GM19099 (cell line): ENCODE results near the gene STK32B.

Source experiments
- POLR2A ChIP-seq: IDR thresholded peaks from 3 replicates; pipeline ENCODE4 v1.6.1; 2011; ENCODE audit warnings: low read depth; ENCODE audit not compliant: insufficient read length; ENCODE audit errors: extremely low read depth

STK32B gene

DNA sequence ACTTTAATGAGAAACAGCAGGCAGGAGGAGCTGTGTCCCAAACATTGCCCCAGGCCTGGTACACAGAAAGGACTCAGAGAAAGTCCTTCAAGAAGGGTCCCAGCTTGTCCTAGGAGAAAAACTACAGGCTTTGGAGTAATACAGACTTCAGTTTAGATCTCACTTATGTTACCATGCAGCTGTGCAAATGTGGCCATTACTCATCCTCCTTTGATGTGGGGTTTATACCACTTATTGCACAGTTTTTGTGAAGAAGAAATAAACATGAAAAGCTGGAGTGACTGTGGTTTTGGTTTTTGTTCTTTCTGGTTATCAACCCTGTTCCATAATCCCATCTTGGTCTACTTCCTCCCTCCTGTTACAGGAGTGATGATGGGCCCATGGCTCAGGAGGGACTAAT is 23.9 kb upstream of the STK32B start:
- no peak for TF ChIP-seq POLR2A

DNA sequence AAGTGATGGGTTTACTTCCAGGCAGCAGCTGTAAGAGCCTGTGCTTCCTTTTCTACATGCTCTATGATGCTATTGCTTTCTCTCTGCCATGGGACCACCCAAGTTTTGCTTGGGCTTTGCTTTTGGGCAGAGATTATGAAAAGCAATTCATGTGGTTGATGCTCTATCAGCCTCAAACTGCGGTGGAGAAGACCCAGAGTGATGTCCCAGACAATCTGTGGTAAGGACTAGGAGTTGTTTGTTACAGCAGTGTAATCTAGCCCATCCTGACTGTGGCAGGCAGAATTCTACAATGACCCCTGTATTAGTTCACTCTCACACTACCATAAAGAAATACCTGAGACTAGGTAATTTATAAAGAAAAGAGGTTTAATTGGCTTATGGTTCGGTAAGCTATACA is 22.8 kb upstream of the STK32B start:
- no peak for TF ChIP-seq POLR2A

DNA sequence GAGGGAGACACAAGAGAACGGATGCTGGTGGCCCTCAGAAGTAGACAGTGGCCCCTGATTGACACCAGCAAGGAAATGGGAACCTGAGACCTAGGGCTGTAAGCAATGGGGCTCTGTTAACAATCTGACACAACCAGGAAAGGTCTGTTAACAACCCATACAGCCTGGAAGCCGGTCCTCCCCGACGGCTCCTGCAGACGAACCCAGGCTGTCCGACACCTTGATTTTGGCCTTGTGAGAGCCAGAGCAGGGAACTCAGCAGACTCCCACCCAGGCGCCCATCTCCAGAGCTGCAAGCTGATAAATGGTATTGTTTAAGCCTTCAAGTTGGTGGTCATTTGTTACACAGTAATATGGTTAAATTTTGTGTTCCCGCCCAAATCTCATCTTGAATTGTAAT is 21.8 kb upstream of the STK32B start:
- no peak for TF ChIP-seq POLR2A

GRCh38 chr4:5030221-5030620 is 21.1 kb upstream of the STK32B start:
- no peak for TF ChIP-seq POLR2A

- no peak for TF ChIP-seq POLR2A
Observed at GRCh38 chr4:5030927-5031326, 20.4 kb upstream of the STK32B start.

DNA sequence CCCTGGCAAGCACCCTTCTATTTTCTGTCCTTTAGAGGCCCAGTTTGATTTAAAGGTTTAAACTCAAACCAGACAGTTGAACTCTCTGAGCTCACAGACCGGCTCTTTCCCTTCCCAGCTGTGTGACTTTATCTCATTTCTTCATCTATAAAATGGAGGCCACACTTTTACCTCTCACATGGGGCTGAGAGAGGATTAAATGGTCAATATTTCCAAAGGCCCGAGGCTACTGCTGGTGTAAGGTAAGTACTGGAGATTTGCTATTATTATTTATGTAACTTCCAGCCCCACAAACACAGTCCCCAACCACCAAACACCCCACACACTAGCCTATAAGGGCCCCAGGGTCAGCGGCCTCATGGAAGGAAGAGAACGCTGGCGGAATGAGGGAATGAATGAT is 18.5 kb upstream of the STK32B start:
- TF ChIP-seq POLR2A: no peak

DNA sequence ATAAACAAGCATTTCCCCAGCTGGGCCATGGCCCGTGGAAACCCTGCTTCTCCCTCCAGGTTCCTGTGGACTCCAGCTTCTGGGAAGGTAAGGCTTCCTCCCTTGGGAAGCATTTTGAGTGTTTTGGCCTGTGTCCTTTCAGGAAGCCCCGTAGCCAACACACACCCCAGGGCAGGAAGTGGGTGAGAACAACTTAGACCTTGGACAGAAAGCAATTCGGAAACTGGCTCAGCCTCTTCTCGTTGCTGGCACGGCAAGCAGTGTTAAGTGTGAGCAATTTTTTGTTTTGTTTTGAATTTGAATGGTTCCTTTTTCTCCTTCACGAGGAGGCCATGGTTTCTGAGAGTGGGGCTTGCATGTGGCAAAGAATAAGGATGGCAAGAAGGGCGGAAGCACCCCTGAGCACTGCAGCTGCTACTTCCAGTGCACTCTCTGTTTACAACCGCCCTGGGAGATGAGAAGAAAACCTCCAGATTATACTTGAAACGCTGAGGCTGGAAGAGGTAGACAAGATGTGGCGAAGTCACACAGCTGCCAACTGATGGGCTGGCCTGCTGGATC is 17.9 kb upstream of the STK32B start:
- no peak for TF ChIP-seq POLR2A

DNA sequence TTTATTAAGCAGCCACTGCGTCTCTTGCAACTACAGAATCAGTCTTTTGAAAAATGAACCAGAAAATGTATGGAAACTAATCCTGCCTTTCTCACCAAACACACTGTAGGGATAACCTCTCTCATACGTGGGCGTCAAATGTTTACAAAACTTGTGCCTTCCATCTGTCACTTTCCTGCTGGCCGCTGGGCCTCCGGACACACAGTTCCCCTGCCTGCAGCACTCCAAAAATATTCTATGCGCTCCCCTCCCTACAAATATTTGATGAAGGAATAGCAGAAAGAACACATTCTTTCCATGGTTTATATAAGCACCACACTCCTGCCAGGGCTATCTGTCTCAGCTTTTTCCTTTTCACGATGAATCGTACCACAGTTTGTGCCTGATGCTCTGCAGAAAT is 17.1 kb upstream of the STK32B start:
- TF ChIP-seq POLR2A: no peak

GRCh38 chr4:5036239-5036638 is 15.0 kb upstream of the STK32B start:
- TF ChIP-seq POLR2A: no peak

DNA sequence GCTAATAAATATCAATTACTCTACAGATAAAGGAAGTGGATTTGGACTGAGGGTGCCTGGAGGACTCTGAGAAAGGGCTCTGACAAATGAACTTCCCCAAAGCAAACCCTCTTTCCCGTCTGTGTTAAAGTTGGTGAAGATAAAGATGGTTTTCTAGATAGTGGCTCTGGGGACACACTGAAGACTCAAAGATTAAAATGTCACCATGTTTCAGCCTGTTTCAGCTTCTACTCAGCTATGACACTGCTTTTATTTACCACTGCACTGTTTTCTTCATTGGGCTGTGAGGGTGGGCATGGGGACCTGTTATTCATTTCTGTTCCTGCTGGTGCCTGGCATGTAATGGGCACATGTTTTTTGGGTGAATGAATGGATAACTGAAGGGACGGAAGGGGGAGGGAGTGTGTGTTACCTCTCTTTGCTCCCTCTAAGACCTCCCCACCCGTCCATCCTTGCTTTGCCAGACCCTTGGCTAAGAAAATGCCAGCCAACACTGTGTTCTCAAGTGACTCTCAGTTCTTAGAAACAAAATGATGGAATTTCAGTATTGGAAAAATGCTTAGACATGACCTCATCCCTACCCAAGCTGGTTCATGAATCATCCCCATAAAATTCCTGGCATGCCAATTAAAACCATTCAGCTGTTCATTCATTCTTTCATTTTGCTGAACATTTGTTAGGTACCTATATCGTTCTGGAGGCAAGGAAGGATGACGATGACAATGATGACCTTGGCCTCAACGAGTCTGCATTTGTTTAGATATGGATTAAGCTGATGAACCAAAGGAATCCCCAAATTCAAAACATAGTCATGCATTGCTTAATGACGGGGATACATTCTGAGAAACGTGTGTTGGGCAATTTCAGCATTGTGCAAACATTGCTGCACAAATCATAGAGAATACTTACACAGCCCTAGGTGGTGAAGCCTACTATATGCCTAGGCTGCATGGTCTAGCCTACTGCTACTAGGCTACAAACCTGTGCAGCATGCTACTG is 13.4 kb upstream of the STK32B start:
- TF ChIP-seq POLR2A: no peak

DNA sequence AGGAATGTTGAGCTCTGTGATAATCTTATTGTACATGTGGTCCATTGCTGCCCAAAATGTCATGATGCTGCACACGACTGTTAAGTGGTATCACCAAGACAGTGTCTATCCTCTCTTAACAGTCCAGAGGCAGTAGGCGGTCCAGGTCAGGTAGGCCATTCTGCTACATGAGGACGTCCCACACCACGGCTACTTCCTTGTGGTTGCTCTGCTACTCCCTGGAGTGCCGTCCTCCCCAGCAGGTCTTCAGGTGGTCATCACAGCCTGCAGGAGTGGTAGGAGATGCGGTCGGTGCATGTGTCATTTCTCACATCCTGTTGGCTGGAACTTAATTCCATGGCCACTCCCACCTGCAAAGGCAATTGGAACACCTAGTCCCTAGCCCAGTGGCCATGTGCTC is 11.5 kb upstream of the STK32B start:
- no peak for TF ChIP-seq POLR2A

GRCh38 chr4:5040856-5041620 is 10.2 kb upstream of the STK32B start:
- TF ChIP-seq POLR2A: no peak

DNA sequence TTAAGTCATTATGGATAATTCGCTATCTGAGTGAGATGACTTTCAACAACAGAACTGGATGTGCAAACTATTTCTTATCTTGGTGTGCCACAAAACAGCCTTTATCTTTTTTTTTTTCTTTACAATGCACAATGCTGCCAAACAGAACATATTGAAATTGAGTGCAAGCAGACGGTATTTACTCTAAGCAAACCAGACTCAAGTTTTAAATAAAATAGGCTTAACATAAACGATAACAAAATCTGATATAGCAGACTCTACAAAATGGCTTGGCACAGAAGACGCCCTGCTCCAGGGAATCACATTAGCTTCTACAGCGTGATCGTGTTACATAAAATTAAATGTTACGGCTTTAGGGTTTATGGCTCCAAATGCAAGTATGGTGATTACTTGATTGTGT is 9.6 kb upstream of the STK32B start:
- TF ChIP-seq POLR2A: no peak

DNA sequence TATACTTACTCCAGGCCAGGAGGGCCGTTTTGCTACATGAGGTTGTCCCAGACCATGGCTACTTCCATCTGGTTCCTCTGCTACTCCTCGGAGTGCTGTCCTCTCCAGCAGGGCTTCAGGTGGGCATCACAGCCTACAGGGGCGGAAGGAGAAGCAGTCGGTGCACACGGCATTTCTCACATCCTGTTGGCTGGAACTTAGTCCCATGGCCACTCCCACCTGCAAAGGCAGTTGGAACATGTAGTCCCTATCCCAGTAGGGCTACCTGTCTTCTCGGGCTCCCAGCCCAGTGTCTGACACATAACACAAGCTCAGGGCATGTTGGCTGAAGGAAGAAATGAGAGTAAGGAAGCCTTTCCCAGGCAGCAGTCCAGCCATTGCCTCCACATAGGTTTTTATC is 7.7 kb upstream of the STK32B start:
- no peak for TF ChIP-seq POLR2A

GRCh38 chr4:5044341-5044740 is 6.9 kb upstream of the STK32B start:
- no peak for TF ChIP-seq POLR2A

DNA sequence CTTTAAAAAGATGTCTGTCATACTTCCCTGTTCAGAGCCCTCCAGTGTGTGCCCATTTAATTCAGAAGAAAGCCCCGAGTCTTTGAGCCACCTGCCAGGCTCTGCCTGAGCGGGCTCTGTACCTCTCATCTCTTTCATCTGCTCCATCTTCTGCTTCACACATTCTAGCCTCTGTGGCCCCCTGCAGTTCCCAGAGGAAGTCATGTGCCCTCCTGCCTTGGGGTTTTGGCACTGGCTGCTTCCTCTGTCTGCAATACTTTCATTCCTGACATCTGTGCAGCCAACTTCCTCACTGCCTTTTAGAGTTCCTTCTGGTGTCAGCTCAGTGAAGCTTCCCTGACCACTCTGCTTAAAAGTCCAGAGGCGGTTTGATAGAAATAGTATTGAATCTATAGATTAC is 6.2 kb upstream of the STK32B start:
- no peak for TF ChIP-seq POLR2A
